KMS-11 (cell line): Measurements from ENCODE around the gene IL21R.

Source experiments
- H2AFZ ChIP-seq: fragments of 200-600 bp; sonication (generic); 2 replicates; pipeline ENCODE4 v1.6.1; 2016; ENCODE audit warnings: antibody characterized with exemption, mixed run types, low read depth
- H3K27ac ChIP-seq: fragments of 200-600 bp; sonication (generic); 2 replicates; pipeline ENCODE4 v1.6.1; 2016; ENCODE audit warnings: mild to moderate bottlenecking, mixed run types
- H3K27me3 ChIP-seq: fragments of 200-600 bp; sonication (generic); 2 replicates; pipeline ENCODE4 v1.6.1; 2017; ENCODE audit warnings: mild to moderate bottlenecking, low read depth, mixed run types, moderate library complexity; ENCODE audit not compliant: insufficient read depth
- H3K36me3 ChIP-seq: fragments of 200-600 bp; sonication (generic); 2 replicates; pipeline ENCODE4 v1.6.1; 2017; ENCODE audit warnings: mild to moderate bottlenecking, mixed run types; ENCODE audit not compliant: insufficient read depth
- H3K4me1 ChIP-seq: fragments of 200-600 bp; sonication (generic); 2 replicates; pipeline ENCODE4 v1.6.1; 2016; ENCODE audit warnings: mild to moderate bottlenecking, low read depth, mixed run types; ENCODE audit not compliant: poor library complexity, severe bottlenecking
- H3K4me2 ChIP-seq: fragments of 200-600 bp; sonication (generic); 2 replicates; pipeline ENCODE4 v1.7.0; 2016; ENCODE audit warnings: mild to moderate bottlenecking, mixed run types
- H3K4me3 ChIP-seq: fragments of 200-600 bp; sonication (generic); IDR thresholded peaks from 2 replicates; pipeline ENCODE4 v1.6.1; 2017; ENCODE audit warnings: low read depth, low read length, mixed read lengths; ENCODE audit not compliant: insufficient read depth
- H3K79me2 ChIP-seq: fragments of 200-600 bp; sonication (generic); 2 replicates; pipeline ENCODE4 v1.6.1; 2016; ENCODE audit warnings: low read depth, mixed run types; ENCODE audit not compliant: insufficient read depth
- H3K9ac ChIP-seq: fragments of 200-600 bp; sonication (generic); 2 replicates; pipeline ENCODE4 v1.6.1; 2016; ENCODE audit warnings: mild to moderate bottlenecking, mixed run types
- H4K20me1 ChIP-seq: fragments of 200-600 bp; sonication (generic); 2 replicates; pipeline ENCODE4 v1.6.1; 2016; ENCODE audit warnings: mild to moderate bottlenecking, mixed run types; ENCODE audit not compliant: insufficient read depth
- TF ChIP-seq, protein P1 (sequence below): fragments of 200-600 bp; sonication (generic); conservative IDR thresholded peaks from 2 replicates; pipeline ENCODE4 v1.6.1; 2017; ENCODE audit warnings: low read depth, mild to moderate bottlenecking, antibody characterized with exemption, low read length, moderate library complexity, mixed read lengths

IL21R gene

DNA sequence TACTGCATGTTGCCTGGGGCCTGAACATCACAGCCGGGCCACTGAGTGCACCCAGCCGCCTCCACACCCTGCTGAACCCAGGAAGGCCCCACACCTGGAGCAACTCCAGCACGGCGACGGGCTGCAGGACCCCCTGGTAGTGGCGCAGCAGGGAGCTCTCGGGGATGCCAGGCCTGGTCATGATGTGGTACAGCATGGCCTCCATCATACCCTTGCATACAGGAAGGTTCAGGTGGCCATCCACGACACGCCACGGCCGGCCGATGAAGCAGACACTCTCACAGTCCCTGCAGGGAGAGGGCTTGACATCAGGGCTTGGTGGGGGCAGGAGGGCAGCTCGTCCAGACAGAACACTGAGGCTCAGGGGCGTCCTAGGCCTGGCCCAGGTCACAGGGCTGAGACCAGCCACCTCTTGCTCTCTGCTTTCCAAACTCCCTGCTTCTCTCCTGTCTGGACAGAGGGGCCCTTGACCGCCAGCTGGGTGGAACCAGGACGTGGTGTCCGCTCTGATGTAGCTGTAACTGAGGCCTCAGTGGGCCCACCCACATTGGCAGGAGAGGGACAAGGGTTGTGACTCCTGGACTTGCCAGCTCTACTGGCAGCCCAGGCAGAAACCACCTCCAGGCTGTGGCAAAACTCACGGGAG lies 60.3 kb downstream of the IL21R start:
- Histone ChIP-seq H3K9ac (no peak overlapping the region), H3K4me2 (no peak overlapping the region), H4K20me1 (no peaks in the 10 kb centered on the region), H3K4me3 (no peak overlapping the region), H3K79me2 (no peaks in the 10 kb centered on the region), H3K27ac (no peak overlapping the region), H3K4me1 (peaks cover 2% of the 10 kb centered on the region), H2AFZ (no peak overlapping the region), H3K27me3 (no peaks in the 10 kb centered on the region), H3K36me3 (no peaks in the 10 kb centered on the region)
- TF ChIP-seq, protein P1, sequence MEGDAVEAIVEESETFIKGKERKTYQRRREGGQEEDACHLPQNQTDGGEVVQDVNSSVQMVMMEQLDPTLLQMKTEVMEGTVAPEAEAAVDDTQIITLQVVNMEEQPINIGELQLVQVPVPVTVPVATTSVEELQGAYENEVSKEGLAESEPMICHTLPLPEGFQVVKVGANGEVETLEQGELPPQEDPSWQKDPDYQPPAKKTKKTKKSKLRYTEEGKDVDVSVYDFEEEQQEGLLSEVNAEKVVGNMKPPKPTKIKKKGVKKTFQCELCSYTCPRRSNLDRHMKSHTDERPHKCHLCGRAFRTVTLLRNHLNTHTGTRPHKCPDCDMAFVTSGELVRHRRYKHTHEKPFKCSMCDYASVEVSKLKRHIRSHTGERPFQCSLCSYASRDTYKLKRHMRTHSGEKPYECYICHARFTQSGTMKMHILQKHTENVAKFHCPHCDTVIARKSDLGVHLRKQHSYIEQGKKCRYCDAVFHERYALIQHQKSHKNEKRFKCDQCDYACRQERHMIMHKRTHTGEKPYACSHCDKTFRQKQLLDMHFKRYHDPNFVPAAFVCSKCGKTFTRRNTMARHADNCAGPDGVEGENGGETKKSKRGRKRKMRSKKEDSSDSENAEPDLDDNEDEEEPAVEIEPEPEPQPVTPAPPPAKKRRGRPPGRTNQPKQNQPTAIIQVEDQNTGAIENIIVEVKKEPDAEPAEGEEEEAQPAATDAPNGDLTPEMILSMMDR: no peak

DNA sequence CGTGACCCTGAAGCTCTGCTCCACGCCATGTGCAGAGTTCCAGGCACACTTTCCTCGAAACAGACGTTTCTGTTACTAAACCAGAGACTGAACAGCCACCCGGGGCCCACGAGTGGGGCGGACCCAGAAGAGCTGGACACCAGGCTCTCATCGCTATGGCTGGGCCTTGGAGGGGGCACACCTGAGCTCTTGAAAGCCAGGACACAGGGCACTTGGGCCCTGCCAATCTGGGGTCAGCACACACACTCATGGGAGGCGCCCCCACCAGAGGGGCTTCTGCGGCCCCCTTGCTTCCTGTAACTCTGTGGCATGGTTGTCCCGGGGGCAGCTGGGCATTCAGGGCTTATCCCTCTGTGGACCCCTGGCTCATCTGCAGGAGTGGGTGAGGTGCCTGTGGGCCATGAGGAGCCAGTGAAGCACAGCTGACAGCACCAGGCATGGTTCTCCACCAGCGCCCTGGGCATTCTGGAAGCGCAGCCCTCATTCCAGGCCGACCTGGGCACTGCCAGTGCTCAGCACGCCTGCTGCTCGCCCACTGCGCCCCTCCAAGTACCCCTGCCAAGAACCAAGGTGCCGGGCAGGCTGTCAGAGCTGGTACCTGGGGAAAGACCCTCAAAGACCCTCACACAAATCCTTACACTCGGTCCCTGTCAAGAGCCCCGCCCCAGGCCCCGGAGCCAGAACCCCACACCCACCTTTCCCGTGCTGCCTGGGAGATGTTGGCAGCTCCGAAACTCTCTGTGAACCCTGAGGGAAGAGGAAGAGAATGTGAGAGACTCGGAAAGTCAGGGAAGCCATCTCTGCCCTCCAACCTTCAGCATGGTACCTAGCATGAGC lies 61.1 kb downstream of the IL21R start:
- Histone ChIP-seq H3K9ac (no peak overlapping the region), H3K79me2 (no peaks in the 10 kb centered on the region), H4K20me1 (no peaks in the 10 kb centered on the region), H3K4me2 (no peak overlapping the region), H3K27ac (no peak overlapping the region), H2AFZ (no peak overlapping the region), H3K4me3 (no peak overlapping the region), H3K27me3 (no peaks in the 10 kb centered on the region), H3K36me3 (no peaks in the 10 kb centered on the region), H3K4me1 (no peaks in the 10 kb centered on the region)
- TF ChIP-seq, protein P1: no peak

DNA sequence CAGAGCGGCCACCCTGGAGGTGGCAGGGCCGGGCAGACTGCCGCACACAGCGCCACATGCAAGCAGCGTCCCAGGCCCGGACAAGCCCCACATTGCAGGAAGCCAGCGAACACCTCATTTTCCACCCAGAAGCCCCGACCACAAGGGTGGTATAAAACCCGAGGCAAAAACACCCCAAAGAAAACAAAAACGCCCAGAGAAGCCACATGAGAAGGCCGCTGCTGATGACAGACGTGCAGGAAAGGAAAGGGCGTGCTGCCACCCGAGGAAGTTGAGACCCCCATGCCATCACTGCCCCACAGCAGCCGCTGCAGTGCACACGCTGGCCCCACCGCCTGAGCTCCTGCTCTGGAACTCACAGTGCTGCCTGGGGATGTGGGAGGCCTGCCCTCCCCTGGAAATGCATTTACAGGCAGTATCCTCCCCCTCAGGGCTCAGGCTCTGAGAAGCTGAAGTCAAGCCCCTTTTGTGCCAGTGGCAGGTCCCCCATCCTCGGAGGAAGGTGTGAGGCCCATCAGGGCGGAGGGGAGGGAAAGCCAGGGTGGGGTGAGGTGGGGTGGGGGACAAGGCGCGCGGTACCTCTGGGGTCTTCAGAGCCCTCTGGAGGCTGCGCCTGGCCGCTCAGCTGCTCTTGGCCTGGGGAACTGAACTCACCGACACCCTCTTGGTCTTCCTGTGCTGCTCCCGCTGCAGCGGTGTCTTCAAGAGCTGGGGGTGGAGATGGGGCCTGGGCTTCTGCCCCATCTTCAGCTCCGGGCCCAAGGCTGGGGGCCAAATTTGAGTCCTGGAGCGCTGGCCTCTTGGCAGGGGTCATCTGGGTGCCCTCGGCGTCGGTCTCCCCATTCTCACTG lies 62.0 kb downstream of the IL21R start:
- no peak overlapping the region for H3K9ac ChIP-seq
- H2AFZ ChIP-seq: no peak overlapping the region
- H3K4me3 ChIP-seq: no peak overlapping the region
- no peaks in the 10 kb centered on the region for H3K27me3 ChIP-seq
- H3K27ac ChIP-seq: no peak overlapping the region
- H3K4me2 ChIP-seq: no peak overlapping the region
- no peaks in the 10 kb centered on the region for H3K4me1 ChIP-seq
- TF ChIP-seq, protein P1: no peak
- no peaks in the 10 kb centered on the region for H4K20me1 ChIP-seq
- H3K36me3 ChIP-seq: no peaks in the 10 kb centered on the region
- no peaks in the 10 kb centered on the region for H3K79me2 ChIP-seq

DNA sequence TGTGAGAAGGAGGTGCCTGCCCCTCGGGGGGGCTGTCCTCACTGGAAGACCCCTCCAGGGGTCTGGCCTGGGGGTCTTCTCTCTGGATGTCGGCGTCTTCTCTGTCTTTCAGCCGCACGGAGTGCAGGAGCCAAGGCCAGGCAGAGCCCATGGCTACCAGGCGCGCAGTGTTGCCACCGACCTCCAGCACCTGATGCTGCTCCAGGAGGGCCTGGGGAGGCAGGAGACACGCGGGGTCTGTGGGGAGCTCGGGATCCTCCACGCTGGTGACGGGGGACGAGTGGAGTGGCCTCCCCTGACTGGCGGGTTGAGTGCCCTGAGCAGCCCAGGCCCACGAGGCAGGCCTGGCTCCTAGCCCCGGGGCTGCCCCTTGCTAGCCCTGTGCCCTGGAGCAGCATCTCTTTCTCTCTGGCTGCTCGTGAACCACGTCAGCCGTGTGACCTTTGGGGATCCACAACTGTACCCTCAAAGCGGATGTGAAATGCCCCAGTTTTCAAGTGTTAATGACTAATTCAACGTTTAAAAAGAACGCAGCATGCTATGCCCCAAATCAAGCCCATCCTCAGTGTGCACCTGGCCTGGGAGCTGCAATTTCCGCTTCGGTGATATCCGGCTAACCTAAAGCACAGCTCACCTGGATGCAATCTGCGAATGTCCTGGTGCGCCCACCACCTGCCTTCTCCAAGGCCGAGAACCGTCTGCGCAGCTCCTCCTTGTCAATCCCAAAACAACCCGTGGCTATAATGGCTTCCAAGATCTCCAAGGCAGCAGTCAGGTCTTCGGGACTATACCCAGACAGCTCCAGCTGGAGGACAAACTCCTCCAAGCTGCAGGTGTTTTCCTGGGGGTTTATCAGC lies 62.9 kb downstream of the IL21R start:
- H3K9ac ChIP-seq: no peak overlapping the region
- H3K27ac ChIP-seq: no peak overlapping the region
- no peaks in the 10 kb centered on the region for H3K27me3 ChIP-seq
- no peaks in the 10 kb centered on the region for H4K20me1 ChIP-seq
- no peaks in the 10 kb centered on the region for H3K79me2 ChIP-seq
- TF ChIP-seq, protein P1: no peak
- H3K4me3 ChIP-seq: no peak overlapping the region
- H3K36me3 ChIP-seq: 0 out of 2 replicates have a peak, but pooled peaks cover under 1% of the 10 kb centered on the region
- no peaks in the 10 kb centered on the region for H3K4me1 ChIP-seq
- no peak overlapping the region for H3K4me2 ChIP-seq
- no peak overlapping the region for H2AFZ ChIP-seq
